ENCODE results near the gene CSKMT. TPM values are rescaled to one million over a fixed set of nuclear protein-coding genes. Genes with fewer than 3 reads are reported as not detected.

The CSKMT gene
- total and polyA plus RNA-seq, 2 donors (not counting 3 experiments of a cell fraction or from before 2014, with no cell fraction given): 7.8 to 38.1 TPM

GRCh38 chr11:62671608-62672389, 6.7 kb downstream of the CSKMT start, which contains the start of the genes LBHD1 and UQCC3:
Gene LBHD1 (minus strand): TSS chr11:62672267. CDS start chr11:62670031, 2,236 bp downstream.
Gene UQCC3 (plus strand): TSS chr11:62671673. CDS start chr11:62671746, 73 bp downstream.
- intact Hi-C loops (cut with micrococcal nuclease): no loop called here
- POLR2A ChIA-PET: interaction anchor here (0.6 to 1.7 kb wide), 8 partner anchors 9 to 170 kb away, joined by 3 to 9 read pairs (median 5); partner anchors contain the start of genes GANAB, INTS5, MTA2 and TUT1
- peak; percentile 75 for TF ChIP-seq POLR2AphosphoS5 (IDR thresholded peaks at IDR 0.05; ENCODE audit: insufficient read depth, low read depth, low read length)
- TF ChIP-seq, protein P1, sequence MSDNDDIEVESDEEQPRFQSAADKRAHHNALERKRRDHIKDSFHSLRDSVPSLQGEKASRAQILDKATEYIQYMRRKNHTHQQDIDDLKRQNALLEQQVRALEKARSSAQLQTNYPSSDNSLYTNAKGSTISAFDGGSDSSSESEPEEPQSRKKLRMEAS (IDR thresholded peaks at IDR 0.05; ENCODE audit: insufficient read depth, insufficient read length): no peak
- TF ChIP-seq CTCF (IDR thresholded peaks at IDR 0.05; ENCODE audit: extremely low read depth in 1 of 2, insufficient read depth in 1 of 2, low read depth in 1 of 2, low read length in 2 of 2): peak in 1 of 2 donors; percentile 0
- TF ChIP-seq MYC (IDR thresholded peaks at IDR 0.05; ENCODE audit: low read depth, low read length): no peak
- peak; percentile 61 for TF ChIP-seq POLR2A (IDR thresholded peaks at IDR 0.05; ENCODE audit: low read depth, low read length)

More at GRCh38 chr11:62671608-62672389, 6.7 kb downstream of the CSKMT start, which contains the start of the genes LBHD1 and UQCC3:
- BruUV-seq (replicated peaks): TSS peak; percentile 1
- peaks cover 25% of the 10 kb centered on the region for H3K79me2 ChIP-seq (ENCODE audit: control insufficient read depth, insufficient read depth, low read length)
- H3K27me3 ChIP-seq (ENCODE audit: control insufficient read depth in 2 of 2, insufficient read depth in 2 of 2, low read length in 2 of 2): no peaks in the 10 kb centered on the region
- peak within 1 kb of the TSS; percentile 49 to 92 (median 77) for H3K4me3 ChIP-seq (replicated peaks in 1 of 3; ENCODE audit: insufficient read depth in 1 of 3, low read depth in 1 of 3, low read length in 3 of 3)
- H3K9me3 ChIP-seq (replicated peaks; ENCODE audit: control insufficient read depth, insufficient read depth, low read length): no peaks in the 10 kb centered on the region
- peaks cover 0 to 8% of the 10 kb centered on the region in 2 experiments for H3K36me3 ChIP-seq (ENCODE audit: control insufficient read depth in 2 of 2, extremely low read depth in 1 of 2, insufficient read depth in 2 of 2, low read length in 2 of 2)
- peaks cover 10% of the 10 kb centered on the region for H3K4me1 ChIP-seq (ENCODE audit: control insufficient read depth, extremely low read depth, insufficient read depth, low read length)
- CTCF ChIA-PET: interaction anchor here (0.8 to 3.2 kb wide), 7 partner anchors 9 to 277 kb away, joined by 3 to 30 read pairs (median 4); partner anchors contain the start of gene EEF1G
- H2AFZ ChIP-seq (ENCODE audit: low read depth, low read length): peak within 1 kb of the TSS; percentile 95
- peak within 1 kb of the TSS; percentile 69 for H3K27ac ChIP-seq (ENCODE audit: insufficient read depth, low read depth, low read length)
- H3K9ac ChIP-seq (replicated peaks; ENCODE audit: extremely low read depth, insufficient read depth, low read length): peak within 1 kb of the TSS; percentile 80
- FAIRE-seq: peak; percentile 80
- H3K9me1 ChIP-seq (replicated peaks; ENCODE audit: control insufficient read depth, extremely low read depth, insufficient read depth, low read length): no peaks in the 10 kb centered on the region
- no peaks in the 10 kb centered on the region for H4K20me1 ChIP-seq (replicated peaks; ENCODE audit: control insufficient read depth, extremely low read depth, insufficient read depth, low read length)
- peak within 1 kb of the TSS; percentile 96 for H3K4me2 ChIP-seq (ENCODE audit: insufficient read depth, low read length)
- dilution Hi-C loops (cut with MboI; ENCODE audit: extremely low pct_ligation_motif_present, low sequenced_read_pairs): no loop called here
- peak; percentile 88 for DNase-seq (ENCODE audit: low read depth, low spot score)

All from endothelial cell of umbilical vein (primary cell).